Neural cell (in vitro differentiated cells): ENCODE results near the gene ADH7.
"Not testable (repeated sequence)": the region's sequence is repeated elsewhere in the genome, so short reads cannot be mapped to it uniquely, and the experiment has no call there.

Source experiments
- CTCF ChIP-seq: fragments of 450-650 bp; IDR thresholded peaks from 2 replicates; pipeline ENCODE4 v1.5.1; 2014; ENCODE audit warnings: antibody characterized with exemption, mild to moderate bottlenecking, moderate library complexity; ENCODE audit not compliant: poor library complexity, severe bottlenecking
- EZH2 ChIP-seq: fragments of 200-600, 300-800 bp; shearing (Covaris generic), sonication (generic); IDR thresholded peaks from 2 replicates; pipeline ENCODE4 v1.6.1; 2014; ENCODE audit warnings: antibody characterized with exemption, low read length, borderline replicate concordance, mild to moderate bottlenecking; ENCODE audit not compliant: insufficient read depth, poor library complexity, severe bottlenecking
- RAD21 ChIP-seq: fragments of 450-650 bp; conservative IDR thresholded peaks from 2 replicates; pipeline ENCODE4 v1.6.1; 2014; ENCODE audit warnings: antibody characterized with exemption, mild to moderate bottlenecking, moderate library complexity
- SMC3 ChIP-seq: fragments of 450-650 bp; conservative IDR thresholded peaks from 2 replicates; pipeline ENCODE4 v1.6.1; 2014; ENCODE audit warnings: antibody characterized with exemption, mild to moderate bottlenecking, moderate library complexity; ENCODE audit not compliant: poor library complexity
- TAF1 ChIP-seq: IDR thresholded peaks from 2 replicates; pipeline ENCODE4 v1.6.1; 2012; ENCODE audit warnings: low read depth
- TF ChIP-seq, protein P1 (sequence below): IDR thresholded peaks from 2 replicates; pipeline ENCODE4 v1.6.1; 2012; ENCODE audit warnings: borderline replicate concordance

GRCh38 chr4:99372464-99372863 lies 62.7 kb downstream of the ADH7 start:
- TF ChIP-seq RAD21, TAF1, CTCF, EZH2, SMC3: not testable (repeated sequence)
- TF ChIP-seq, protein P1, sequence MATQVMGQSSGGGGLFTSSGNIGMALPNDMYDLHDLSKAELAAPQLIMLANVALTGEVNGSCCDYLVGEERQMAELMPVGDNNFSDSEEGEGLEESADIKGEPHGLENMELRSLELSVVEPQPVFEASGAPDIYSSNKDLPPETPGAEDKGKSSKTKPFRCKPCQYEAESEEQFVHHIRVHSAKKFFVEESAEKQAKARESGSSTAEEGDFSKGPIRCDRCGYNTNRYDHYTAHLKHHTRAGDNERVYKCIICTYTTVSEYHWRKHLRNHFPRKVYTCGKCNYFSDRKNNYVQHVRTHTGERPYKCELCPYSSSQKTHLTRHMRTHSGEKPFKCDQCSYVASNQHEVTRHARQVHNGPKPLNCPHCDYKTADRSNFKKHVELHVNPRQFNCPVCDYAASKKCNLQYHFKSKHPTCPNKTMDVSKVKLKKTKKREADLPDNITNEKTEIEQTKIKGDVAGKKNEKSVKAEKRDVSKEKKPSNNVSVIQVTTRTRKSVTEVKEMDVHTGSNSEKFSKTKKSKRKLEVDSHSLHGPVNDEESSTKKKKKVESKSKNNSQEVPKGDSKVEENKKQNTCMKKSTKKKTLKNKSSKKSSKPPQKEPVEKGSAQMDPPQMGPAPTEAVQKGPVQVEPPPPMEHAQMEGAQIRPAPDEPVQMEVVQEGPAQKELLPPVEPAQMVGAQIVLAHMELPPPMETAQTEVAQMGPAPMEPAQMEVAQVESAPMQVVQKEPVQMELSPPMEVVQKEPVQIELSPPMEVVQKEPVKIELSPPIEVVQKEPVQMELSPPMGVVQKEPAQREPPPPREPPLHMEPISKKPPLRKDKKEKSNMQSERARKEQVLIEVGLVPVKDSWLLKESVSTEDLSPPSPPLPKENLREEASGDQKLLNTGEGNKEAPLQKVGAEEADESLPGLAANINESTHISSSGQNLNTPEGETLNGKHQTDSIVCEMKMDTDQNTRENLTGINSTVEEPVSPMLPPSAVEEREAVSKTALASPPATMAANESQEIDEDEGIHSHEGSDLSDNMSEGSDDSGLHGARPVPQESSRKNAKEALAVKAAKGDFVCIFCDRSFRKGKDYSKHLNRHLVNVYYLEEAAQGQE = not testable (repeated sequence)
